ENCODE data around the gene FAM180A. TPM values are rescaled to one million over a fixed set of nuclear protein-coding genes. Genes with fewer than 3 reads are reported as not detected.

The FAM180A gene
- total and polyA plus RNA-seq, 2 experiments from 2014 or later = not detected

GRCh38 chr7:135774284-135774683, 25.7 kb upstream of the FAM180A start:
- H3K79me2 ChIP-seq (replicated peaks; ENCODE audit: insufficient read depth) = no peaks in the 10 kb centered on the region
- no peaks in the 10 kb centered on the region for H3F3A ChIP-seq (replicated peaks; ENCODE audit: low read depth)
- H3K4me1 ChIP-seq (ENCODE audit: insufficient read depth) = no peaks in the 10 kb centered on the region
- H3K36me3 ChIP-seq (ENCODE audit: insufficient read depth) = no peaks in the 10 kb centered on the region
- H3K4me3 Mint-ChIP-seq = no peak overlapping the region
- H3K27ac Mint-ChIP-seq = no peak overlapping the region
- no peaks in the 10 kb centered on the region for H3K27me3 ChIP-seq (ENCODE audit: insufficient read depth)
- H3K9me2 ChIP-seq (ENCODE audit: insufficient read depth) = no peaks in the 10 kb centered on the region; the same call in 1 of the 2 replicates
- no peak overlapping the region for H3K27ac ChIP-seq (ENCODE audit: low read depth)
- ATAC-seq (no peak), DNase-seq (ENCODE audit: low spot score) (no peak)
- no peak overlapping the region for H3K4me3 ChIP-seq
- no peak overlapping the region for H2AFZ ChIP-seq
- no peaks in the 10 kb centered on the region; the same call in 2 of the 3 replicates for H3K36me3 Mint-ChIP-seq (ENCODE audit: low read depth)
- peaks cover 17% of the 10 kb centered on the region for H3K9me3 Mint-ChIP-seq
- TF ChIP-seq EZH2phosphoT487 (IDR thresholded peaks at IDR 0.05; ENCODE audit: unreplicated experiment) = no peak
- TF ChIP-seq POLR2AphosphoS5 (IDR thresholded peaks at IDR 0.05; ENCODE audit: low read depth) = no peak
- TF ChIP-seq REST (IDR thresholded peaks at IDR 0.05; ENCODE audit: unreplicated experiment) = no peak
- no peak for TF ChIP-seq CTCF (conservative IDR thresholded peaks at IDR 0.05; ENCODE audit: low read depth in 2 of 2)
- no peak for TF ChIP-seq ZNF462 (CRISPR knock-in tag; IDR thresholded peaks at IDR 0.05)
- peaks cover 5% of the 10 kb centered on the region for H3K27me3 Mint-ChIP-seq (ENCODE audit: insufficient read depth, low read depth, poor library complexity)
- H3K4me1 Mint-ChIP-seq = peaks cover 19% of the 10 kb centered on the region
- no peaks in the 10 kb centered on the region for H4K20me1 ChIP-seq (replicated peaks; ENCODE audit: insufficient read depth)
- no peak overlapping the region for H3K4me2 ChIP-seq
